HG03097 (cell line): ENCODE results near the gene ANKRD6.
"Not testable (repeated sequence)": the region's sequence is repeated elsewhere in the genome, so short reads cannot be mapped to it uniquely, and the experiment has no call there.

ENCODE experiments used
- ATAC-seq: cut with Tn5 transposase; IDR thresholded peaks from one replicate; pipeline ENCODE4 v1.9.1; 2021; ENCODE audit not compliant: unreplicated experiment, low FRiP score

ANKRD6 gene

DNA sequence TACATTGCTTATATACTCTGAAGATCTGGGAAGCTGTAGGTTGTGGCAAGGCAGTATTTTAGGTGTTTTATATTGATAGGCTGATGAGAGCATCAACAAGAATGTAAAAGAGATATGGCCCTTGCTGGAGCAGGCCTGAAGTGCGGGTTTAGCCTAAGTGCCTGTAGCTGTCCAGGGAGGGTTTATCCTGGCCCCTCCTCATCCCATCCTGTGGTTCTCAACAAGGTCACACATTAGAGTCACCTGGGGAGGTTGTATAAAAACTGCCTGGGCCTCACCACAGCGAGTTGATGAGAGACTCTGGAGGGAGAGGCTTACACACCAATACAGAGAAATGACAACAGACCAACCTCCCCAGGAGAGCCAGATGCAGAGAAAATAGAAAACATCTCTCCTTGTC, 157.2 kb downstream of the ANKRD6 start:
- no peak for ATAC-seq

DNA sequence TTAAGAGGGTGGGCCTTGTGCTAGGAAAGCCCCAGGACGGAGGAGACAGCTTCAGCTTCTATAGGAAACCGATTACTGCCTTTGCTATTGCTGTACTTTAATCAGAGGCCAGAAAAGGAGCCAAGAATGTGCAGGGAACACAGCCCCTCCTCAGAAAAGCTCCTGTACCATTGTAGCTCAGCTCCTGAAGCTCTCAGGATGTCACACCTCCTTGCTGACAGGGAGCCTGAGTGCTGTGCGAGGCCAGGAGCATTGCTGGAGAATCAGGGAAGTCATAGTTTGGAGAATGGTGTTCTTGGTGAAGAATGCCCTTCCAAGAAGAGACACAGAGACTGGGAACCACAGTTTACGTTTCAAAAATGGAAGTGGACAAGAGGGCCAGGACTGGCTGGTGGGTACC, 158.8 kb downstream of the ANKRD6 start:
- no peak for ATAC-seq

DNA sequence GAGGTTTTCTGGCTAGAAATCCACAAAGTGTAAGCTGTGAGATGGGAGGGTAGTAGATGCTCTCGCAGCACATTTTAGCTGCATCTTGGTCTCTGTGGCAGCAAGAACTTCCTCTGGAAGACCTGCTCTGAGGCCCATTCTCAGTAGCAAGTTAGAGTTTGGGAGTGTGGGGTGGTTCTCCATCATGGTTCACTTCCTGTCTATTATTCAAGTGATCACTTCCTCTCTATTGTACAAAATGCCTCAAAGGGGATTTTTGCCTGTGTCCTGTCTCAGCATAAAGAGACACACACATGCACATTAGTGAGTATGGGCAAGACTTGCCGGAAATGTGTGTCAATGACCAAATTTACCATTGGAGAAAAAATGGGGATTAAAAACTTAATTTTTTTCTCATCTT, 163.1 kb downstream of the ANKRD6 start:
- peak; percentile 66 for ATAC-seq

DNA sequence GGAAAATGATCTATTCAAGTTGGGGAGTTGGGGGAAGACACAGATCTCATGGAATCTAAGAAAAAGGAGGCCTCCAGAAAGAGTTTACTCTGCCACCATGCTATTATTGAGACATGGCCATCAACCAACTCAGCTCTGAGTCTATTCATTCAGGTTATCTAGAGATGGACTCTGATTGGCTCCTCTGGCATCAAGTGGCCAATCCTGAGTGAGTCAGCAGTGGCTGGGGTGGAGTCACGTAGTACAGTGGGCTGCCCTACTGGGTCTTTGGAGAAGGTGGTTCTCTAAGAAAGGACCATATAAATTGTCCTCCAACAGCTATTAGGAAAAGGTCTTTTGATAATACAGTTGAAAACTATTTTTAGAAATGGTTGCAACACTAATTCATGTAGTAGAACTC, 163.5 kb downstream of the ANKRD6 start:
- ATAC-seq: no peak

DNA sequence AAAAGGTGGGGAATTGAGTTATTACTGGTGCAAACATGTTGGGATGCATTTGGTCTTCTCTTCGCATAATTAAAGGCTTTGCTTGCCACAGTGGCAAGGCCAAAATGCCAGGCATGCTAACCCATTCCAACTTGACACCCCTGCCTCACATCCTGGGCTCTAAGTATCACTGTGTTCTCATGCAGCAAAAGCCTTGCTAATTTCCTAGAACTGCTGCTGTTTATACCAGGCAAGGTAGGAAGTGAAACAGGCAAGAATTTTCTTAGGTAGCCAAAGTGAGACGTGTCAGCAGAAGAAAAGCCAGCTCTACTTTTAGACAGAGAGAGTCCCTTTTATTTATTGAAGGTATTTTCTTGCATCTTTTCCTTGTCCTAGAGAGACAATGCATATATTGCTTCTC, 164.4 kb downstream of the ANKRD6 start:
- no peak for ATAC-seq

DNA sequence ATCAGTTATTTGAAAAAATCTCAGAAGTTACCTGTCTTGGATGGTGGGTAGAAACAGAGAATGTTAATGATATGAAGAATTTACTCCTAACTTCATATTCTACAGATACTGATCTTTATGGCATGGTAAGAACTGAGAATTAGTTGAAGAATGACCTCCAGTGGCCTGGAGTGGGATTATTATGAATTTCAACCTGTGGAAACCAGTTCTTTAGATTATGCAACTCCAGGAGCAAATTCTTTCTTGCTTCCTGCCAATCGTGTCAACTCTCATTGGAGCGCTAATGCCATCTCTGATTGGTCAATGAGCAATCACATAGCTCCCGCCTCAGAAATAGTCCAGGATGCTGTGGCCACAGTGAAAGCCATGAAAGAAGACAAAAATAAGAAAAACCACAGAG, 165.0 kb downstream of the ANKRD6 start:
- no peak for ATAC-seq

DNA sequence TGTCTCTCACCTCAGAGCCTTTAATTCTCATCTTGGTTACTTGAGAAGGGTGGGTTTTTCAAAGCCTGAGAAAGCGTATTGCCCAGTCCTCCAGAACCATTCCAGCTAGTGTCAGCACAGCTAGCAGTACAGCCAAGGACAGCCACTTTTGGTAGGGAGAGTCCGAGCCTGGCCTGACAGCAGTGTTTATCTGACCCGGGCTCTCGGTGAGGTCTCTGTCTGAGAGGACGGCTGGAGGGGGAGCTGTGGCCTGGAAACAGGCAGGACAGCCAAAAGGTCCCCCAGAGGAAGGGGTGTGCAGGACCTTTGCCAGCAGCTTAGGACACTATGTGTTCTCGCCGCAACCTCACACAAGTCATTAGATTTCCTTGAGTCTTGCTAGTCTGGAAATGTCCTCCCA, 166.8 kb downstream of the ANKRD6 start:
- ATAC-seq: no peak

DNA sequence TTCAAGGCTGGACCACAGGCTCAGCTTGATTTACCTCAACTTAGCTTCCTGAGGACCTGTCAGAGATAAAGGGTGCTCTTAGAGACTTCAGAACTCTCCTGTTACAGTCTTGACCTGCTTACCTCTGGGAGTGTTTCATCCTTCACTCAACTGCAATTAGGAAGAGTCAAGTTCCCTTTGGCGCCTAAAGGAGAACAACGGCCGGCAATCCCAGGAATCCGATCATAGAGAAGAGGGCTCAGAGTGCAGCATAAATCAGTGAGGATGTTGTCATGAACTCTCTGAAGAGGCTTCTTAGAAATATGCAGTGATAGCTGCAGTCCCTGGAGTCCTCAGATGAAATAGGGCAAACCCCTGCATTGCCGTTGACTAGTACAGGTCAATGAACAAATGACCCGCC, 169.2 kb downstream of the ANKRD6 start:
- ATAC-seq: no peak

DNA sequence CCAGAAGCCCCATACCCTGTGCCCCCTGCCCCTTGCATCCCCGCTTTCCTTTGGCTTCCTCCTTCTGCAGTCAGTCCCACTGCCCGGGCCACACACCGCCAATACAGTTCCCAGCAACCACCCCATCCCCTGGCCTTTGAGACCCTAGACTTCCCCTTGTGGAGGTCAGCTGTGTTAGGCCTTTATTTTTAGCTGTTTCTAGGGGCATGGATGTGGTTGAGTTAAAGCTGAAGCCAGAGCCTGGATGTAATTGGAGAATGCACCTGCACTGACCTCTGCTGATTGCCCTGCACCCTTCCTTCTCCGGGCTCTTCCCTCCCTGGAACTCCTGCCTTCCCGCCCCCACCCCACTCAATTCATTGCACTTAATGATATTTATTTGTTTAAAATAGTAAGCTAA, 171.7 kb downstream of the ANKRD6 start:
- no peak for ATAC-seq

DNA sequence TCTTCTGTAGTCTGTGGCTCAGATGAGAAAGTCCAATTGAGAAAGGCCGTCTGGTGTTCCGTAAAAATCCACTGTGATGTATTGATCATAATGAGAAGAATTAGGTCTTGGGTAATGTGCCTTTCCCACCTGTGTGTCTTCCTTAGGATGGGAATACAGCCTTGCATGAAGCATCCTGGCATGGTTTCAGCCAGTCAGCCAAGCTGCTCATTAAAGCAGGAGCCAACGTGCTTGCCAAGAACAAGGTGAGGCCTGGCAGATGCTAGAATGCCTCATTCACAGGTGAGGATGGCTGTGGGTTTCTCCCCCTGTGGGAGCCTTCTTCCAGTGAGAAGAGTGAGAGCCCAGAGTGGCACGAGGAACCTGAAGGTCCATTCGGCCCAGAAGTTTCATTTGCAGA, 172.9 kb downstream of the ANKRD6 start:
- ATAC-seq: no peak

DNA sequence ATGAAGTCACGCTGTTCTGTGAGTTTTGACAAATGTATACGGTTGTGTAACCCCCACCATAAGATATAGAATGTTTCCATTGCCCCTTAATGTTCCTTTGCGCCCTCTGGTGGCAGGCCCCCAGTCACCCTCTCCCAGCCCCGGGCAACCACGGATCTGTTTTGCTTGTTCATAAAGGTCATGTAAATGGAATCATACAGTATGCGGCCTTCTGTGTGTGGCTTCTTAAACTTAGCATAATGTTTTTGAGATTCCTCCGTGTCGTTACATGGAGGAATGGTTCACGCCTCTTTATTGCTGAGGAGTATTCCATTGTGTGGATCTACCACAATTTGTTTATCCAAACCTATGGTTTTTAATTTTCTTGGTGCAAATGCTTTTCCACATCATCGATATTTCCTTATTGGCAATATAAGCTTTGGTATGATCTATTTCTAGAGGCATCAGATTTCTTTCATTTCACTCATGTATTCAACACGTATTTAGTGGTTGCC, 177.2 kb downstream of the ANKRD6 start:
- no peak for ATAC-seq

DNA sequence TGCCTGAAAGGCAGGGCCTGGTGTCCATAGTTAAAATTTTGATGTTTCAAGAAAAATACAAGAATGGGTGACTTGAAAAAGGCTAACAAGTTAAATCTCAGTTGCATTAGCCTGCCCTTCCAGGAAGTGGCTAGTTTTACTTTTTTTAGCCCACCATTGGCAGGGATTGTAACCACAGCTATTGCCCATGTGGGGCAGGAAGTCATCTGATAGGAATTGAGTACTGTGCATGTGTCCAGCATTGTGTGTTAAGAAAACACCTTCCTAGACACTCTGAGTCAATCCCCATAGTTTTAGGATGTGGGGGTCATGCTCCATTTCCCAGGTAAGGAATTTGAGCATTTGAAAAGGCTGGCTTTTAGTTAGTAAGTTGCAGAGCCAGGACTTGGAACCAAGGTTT, 178.7 kb downstream of the ANKRD6 start:
- no peak for ATAC-seq

DNA sequence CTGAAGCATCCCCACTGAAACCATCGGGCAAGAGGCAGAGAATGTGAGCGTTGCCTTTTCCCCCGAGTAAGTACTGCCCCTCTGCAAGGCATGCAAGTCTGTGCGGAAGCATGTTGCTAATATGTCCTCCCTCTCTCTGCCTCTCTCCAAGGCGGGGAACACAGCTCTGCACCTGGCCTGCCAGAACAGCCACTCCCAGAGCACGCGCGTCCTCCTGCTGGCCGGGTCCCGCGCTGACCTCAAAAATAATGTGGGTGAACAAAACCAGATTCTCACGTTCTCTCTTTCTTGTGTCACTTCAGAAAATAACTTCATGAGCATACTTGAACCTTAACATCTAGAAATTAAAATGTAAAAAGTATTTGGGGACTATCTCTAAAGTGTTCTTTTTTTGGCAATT, 179.2 kb downstream of the ANKRD6 start:
- no peak for ATAC-seq

DNA sequence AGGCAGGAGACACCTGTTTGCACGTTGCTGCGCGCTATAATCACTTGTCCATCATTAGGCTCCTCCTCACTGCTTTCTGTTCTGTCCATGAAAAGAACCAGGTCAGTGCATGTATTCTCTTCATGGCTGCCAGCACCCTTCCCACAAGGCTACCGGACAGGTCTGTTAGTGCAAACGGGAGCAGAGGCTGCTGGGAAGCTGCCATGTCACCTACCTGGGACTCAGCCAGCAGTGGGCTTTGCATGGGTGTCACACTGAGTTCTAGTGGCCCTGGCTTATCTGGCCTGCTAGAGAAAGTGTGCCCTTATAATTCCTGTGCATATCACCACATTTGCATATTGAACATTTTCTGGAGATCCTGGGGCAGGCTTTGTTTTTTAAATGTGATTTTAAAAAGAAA, 180.8 kb downstream of the ANKRD6 start:
- no peak for ATAC-seq

DNA sequence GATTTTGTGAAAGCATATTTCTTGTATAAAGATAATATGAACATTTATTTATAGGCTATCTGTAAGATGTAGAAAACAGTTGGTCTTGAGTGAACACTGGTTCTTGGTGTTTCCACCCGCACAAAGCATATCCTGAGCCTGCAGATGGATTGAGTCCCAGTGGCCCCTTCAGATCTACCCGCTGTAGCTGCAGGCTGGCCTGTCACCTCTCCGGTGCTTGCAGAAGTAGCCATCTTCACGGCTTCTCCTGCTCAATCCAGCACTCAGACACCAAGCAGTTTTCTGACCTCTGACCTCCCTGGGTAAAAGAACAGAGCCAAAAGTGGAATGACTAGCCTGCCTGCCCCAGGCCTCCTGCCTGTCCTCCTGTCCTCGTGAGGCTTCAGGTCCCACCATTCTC, 182.9 kb downstream of the ANKRD6 start:
- no peak for ATAC-seq

DNA sequence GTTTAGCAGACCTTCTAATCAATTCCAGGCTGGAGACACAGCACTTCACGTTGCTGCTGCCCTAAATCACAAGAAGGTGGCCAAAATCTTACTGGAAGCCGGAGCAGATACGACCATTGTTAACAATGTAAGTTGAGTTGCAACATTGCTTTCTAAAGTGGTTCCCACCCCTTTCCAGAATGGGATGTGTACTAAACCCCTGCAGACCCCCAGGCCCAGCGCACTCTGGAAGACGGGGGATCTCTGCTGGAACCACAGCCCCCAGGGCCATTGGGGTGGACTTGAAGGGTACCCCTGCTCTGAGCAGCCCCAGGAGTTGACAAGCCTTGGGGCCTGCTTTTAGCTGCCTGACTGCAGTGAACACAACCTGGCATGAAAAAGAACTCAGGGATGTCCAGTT, 183.6 kb downstream of the ANKRD6 start:
- ATAC-seq: no peak

DNA sequence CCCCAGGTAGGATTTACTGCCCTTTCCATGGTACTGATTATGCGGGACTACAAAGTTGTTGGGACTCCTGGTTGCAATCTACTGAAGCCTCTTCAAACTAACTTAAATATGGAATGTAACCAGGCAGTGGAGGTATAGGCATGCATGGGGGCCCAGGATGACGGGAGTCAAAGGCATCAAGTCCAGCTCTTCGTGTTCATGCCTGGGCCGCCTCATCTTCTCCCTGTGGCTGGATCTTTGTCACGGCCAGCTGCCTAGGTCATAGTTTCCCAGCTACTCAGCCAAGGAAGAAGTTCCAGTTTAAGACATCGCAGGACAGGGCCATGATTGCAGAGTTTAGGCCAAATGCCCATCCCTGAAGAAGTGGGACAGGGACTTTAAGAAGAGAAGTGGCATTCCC, 185.1 kb downstream of the ANKRD6 start:
- ATAC-seq: no peak

DNA sequence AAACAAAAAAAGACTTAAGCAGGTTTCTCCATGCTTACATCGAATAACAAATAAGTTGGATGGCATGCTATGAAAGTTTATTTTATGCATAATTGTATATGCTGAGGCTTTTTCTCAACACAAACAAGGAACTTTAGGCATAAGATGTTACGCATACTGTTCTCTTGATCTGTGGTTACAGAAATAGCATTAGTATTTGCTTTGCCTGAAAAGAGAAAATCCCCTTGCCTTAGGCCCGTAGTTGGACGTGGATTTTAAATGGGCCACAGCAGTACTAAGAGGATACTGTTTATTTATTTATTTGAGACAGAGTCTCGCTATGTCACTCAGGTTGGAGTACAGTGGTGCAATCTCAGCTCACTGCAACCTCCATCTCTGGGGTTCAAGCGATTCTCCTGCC, 186.6 kb downstream of the ANKRD6 start:
- ATAC-seq: no peak

DNA sequence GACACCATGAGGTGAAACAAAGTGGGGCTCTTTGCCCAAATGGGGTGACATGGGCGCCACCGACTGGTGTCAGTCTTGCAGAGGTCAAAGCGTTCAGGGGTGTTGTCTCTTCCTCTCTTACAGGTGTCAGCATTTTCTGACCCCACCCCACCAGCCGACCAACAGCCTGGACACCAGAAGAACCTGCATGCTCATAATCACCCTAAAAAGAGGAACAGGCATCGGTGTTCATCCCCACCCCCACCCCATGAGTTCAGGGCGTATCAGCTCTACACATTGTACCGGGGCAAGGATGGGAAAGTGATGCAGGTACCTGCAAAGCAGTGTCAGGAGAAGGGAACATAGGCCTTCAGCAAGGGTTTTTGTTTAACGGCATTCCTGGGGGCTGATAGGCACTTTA, 190.8 kb downstream of the ANKRD6 start:
- no peak for ATAC-seq

DNA sequence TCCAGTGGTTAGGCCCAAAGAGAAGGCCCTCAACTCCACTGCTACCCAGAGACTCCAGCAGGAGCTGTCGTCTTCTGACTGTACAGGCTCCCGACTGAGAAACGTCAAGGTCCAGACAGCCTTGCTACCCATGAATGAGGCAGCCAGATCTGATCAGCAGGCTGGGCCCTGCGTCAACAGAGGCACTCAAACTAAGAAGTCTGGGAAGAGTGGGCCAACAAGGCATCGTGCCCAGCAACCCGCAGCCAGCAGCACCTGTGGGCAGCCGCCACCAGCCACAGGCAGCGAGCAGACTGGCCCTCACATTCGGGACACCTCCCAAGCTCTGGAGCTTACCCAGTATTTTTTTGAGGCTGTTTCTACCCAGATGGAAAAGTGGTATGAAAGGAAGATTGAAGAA, 197.5 kb downstream of the ANKRD6 start:
- no peak for ATAC-seq

DNA sequence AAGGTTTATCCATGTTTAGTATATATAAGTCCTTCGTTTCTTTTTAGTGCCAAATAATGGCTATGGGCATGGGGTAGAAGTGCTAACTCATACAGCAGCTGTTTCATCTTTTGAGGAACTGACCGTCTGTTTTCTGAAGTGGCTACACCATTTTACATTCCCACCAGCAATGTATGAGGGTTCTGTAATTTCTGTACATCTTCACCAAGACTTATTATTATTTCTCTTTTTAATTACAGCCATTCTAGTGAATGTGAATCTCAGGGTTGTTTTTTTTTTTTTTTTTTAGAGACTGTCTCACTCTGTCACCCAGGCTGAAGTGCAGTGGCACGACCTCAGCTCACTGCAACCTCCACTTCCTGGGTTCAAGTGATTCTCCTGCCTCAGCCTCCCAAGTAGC, 203.5 kb downstream of the ANKRD6 start:
- ATAC-seq: not testable (repeated sequence)

DNA sequence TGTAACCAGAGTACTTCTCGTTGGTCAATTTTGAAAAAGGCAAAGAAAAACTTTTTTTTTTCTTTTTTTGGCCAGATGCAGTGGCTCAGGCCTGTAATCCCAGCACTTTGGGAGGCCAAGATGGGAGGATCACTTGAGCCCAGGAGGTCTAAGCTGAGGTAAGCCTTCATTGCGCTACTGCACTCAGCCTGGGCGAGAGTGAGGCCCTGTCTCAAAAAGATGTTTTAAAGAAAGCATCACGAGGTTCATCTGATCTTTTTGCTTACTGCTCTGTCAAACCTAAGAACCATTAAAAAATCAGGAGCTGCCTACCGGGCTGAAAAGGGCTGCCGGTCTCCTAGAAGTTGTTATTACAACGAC, 205.0 kb downstream of the ANKRD6 start:
- no peak for ATAC-seq

DNA sequence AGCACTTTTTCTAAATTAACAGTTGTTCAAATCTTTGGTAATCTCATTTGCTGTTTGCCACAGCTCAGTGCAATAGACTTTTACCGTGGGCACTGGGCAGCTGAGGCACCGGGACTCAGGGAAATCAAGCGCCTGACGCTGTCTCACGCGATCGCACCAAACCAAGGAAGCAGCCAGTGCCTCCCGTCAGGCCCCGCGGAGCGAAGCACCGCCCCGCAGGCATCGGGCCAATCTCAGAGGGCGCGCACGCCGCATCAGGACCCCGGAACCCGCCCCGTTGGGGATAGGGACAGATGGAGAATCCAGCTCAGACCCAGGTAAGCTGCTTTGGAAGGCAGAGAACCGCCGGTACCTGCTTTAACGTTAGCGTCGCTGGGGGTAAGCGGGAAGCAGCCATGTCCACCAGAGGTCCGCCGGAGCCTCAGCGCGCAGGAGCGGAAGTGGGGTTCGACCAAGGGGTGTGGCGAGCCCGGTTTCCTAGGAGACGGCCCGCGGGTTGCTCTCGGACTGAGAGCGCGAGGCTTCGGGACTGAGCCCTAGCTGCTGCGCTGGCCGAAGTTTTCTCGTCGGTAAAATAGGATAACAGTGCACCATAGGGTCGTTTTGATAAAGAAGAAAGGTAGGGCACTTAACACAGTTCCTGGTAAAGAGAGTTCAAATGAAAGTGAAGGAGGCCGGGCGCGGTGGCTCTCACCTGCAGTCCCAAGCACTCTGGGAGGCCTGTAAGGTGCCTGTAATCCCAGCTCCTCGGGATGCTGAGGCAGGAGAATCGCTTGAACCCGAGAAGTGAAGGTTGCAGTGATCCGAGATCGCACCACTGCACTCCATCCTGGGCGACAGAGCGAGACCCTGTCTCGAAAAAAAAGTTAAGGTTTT, 205.6 kb downstream of the ANKRD6 start, which contains the start of gene LYRM2:
Gene LYRM2 (minus strand): TSS at position 428 of the 876 bp plus-strand sequence. CDS start 31 bp downstream, at position 397.
- ATAC-seq: peak; percentile 98
